DND-41 (cell line): ENCODE measurements around the gene CAD.

Experiments used
- CTCF ChIP-seq: IDR thresholded peaks from 2 replicates; pipeline ENCODE4 v1.5.1; 2012; ENCODE audit warnings: borderline replicate concordance, low read length, moderate library complexity, mild to moderate bottlenecking; ENCODE audit not compliant: poor library complexity, severe bottlenecking; ENCODE audit errors: extremely low read depth
- EZH2 ChIP-seq: IDR thresholded peaks from 3 replicates; pipeline ENCODE4 v1.6.1; 2012; ENCODE audit warnings: borderline replicate concordance, low read depth, mild to moderate bottlenecking, moderate library complexity, low read length, inconsistent platforms; ENCODE audit not compliant: severe bottlenecking

- TF ChIP-seq CTCF = no peak
- no peak for TF ChIP-seq EZH2
These were observed 48.3 kb downstream of the CAD start for GRCh38 chr2:27265536-27265870.
